ENCODE measurements around the gene IGSF21. TPM values are rescaled to one million over a fixed set of nuclear protein-coding genes. Genes with fewer than 3 reads are reported as not detected.
A peak's percentile ranks its signal among the peaks of the same experiment; 100 is the strongest.
"Not testable (repeated sequence)": the region's sequence is repeated elsewhere in the genome, so short reads cannot be mapped to it uniquely, and the experiment has no call there.

Gene IGSF21
- total RNA-seq, 2 donors from 2014 or later, result 4.6 to 8.5 TPM

DNA sequence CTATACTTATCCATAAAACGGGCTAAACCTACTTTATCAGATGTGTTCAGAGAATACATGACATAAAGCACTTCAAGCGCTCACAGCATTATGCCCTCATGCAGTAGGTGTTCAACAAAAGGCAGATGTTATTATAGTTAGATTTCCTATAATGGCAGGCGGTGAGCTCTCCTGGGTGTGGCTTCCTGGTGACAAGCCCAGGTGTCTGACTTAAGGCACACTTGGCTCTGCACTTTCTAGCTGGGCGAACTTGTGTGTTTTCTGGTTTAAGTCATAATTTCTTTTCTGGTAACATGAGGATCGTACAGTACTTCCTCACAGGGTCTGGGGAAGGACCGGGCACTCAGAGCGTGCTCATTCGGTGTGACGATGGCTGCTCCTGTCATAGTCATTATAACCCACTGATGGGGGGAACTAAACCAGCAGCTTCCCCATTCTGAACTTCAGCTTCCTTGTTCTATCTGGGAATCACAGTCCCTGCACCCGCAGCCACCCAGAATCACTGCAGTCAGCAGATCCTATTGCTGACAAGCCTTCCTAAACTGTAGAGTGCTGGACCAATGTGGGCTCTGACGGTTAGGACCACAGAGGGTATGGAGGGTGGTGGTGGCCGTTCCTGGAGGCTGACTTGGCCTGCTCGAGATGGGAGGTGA, 52.8 kb downstream of the IGSF21 start:
- Histone ChIP-seq H3K27ac (no peak overlapping the region), H3K36me3 (no peaks in the 10 kb centered on the region), H3K27me3 (replicated peaks; ENCODE audit: insufficient read depth) (no peaks in the 10 kb centered on the region), H3K4me3 (no peak overlapping the region), H3K4me1 (replicated peaks) (peaks cover 4% of the 10 kb centered on the region), H3K9me3 (no peaks in the 10 kb centered on the region)
- TF ChIP-seq POLR2AphosphoS5 (IDR thresholded peaks at IDR 0.05) (no peak), POLR2A (IDR thresholded peaks at IDR 0.05) (no peak), CTCF (IDR thresholded peaks at IDR 0.05) (no peak)
- no peak for DNase-seq (ENCODE audit: low spot score)
- 90% methylated on average over 13 of the region's 13 CpGs for whole genome bisulfite sequencing
- intact Hi-C loops (cut with DNase I), result no loop called here

GRCh38 chr1:18161690-18162089, 54.1 kb downstream of the IGSF21 start:
- Histone ChIP-seq H3K9me3 (no peaks in the 10 kb centered on the region), H3K27ac (no peak overlapping the region), H3K4me1 (replicated peaks) (peaks cover 4% of the 10 kb centered on the region), H3K36me3 (no peaks in the 10 kb centered on the region), H3K27me3 (replicated peaks; ENCODE audit: insufficient read depth) (no peaks in the 10 kb centered on the region), H3K4me3 (no peak overlapping the region)
- WGBS, result 55% methylated on average over 6 of the region's 6 CpGs
- TF ChIP-seq POLR2AphosphoS5 (IDR thresholded peaks at IDR 0.05) (no peak), POLR2A (IDR thresholded peaks at IDR 0.05) (no peak), CTCF (IDR thresholded peaks at IDR 0.05) (no peak)
- DNase-seq (ENCODE audit: low spot score), result no peak
- intact Hi-C loops (cut with DNase I), result no loop called here

GRCh38 chr1:18165640-18166039, 58.0 kb downstream of the IGSF21 start:
- peak overlapping the region; percentile 1 to 54 for H3K27ac ChIP-seq
- H3K4me1 ChIP-seq (replicated peaks); H3K9me3 ChIP-seq; intact Hi-C loops (cut with DNase I); H3K36me3 ChIP-seq; H3K4me3 ChIP-seq; H3K27me3 ChIP-seq (replicated peaks; ENCODE audit: insufficient read depth): not testable (repeated sequence)
- peak; percentile 40 for DNase-seq (ENCODE audit: low spot score)
- peak; percentile 83 for TF ChIP-seq POLR2AphosphoS5 (IDR thresholded peaks at IDR 0.05)
- 19% methylated on average over 2 of the region's 2 CpGs for WGBS

- no peak for TF ChIP-seq CTCF (IDR thresholded peaks at IDR 0.05)
- no peak for TF ChIP-seq POLR2AphosphoS5 (IDR thresholded peaks at IDR 0.05)
- TF ChIP-seq POLR2A (IDR thresholded peaks at IDR 0.05), result no peak
- H3K36me3 ChIP-seq, result no peaks in the 10 kb centered on the region
- peak overlapping the region in 1 of 2 donors; percentile 54 for H3K27ac ChIP-seq
- intact Hi-C loops (cut with DNase I), result no loop called here
- 46% methylated on average over 13 of the region's 13 CpGs for WGBS
- H3K4me1 ChIP-seq (replicated peaks), result peaks cover 4% of the 10 kb centered on the region
- H3K9me3 ChIP-seq, result no peaks in the 10 kb centered on the region
- H3K4me3 ChIP-seq, result no peak overlapping the region
- H3K27me3 ChIP-seq (replicated peaks; ENCODE audit: insufficient read depth), result no peaks in the 10 kb centered on the region
- no peak for DNase-seq (ENCODE audit: low spot score)
Measured at GRCh38 chr1:18166341-18166740, 58.7 kb downstream of the IGSF21 start.

GRCh38 chr1:18166929-18167328, 59.3 kb downstream of the IGSF21 start:
- WGBS, result 79% methylated on average over 8 of the region's 8 CpGs
- Histone ChIP-seq H3K27me3 (replicated peaks; ENCODE audit: insufficient read depth) (no peaks in the 10 kb centered on the region), H3K27ac (peak overlapping the region in 1 of 2 donors; percentile 54), H3K4me3 (no peak overlapping the region), H3K36me3 (no peaks in the 10 kb centered on the region), H3K9me3 (no peaks in the 10 kb centered on the region), H3K4me1 (replicated peaks) (peaks cover 4% of the 10 kb centered on the region)
- intact Hi-C loops (cut with DNase I), result no loop called here
- DNase-seq (ENCODE audit: low spot score), result no peak
- TF ChIP-seq POLR2AphosphoS5 (IDR thresholded peaks at IDR 0.05) (no peak), POLR2A (IDR thresholded peaks at IDR 0.05) (no peak), CTCF (IDR thresholded peaks at IDR 0.05) (no peak)

All from prostate gland (tissue), 2 donors.